ENCODE data around the gene OBSCN.
A peak's percentile ranks its signal among the peaks of the same experiment; 100 is the strongest.

Gene OBSCN

GRCh38 chr1:228190778-228191177 lies 17.1 kb upstream of the OBSCN start:
- no peak for DNase-seq

- DNase-seq: no peak
These were observed 13.4 kb upstream of the OBSCN start for GRCh38 chr1:228194436-228194835.

GRCh38 chr1:228194921-228195812 lies 12.7 kb upstream of the OBSCN start:
- no peak for DNase-seq

GRCh38 chr1:228197555-228198147 lies 10.2 kb upstream of the OBSCN start:
- DNase-seq: no peak

GRCh38 chr1:228198977-228199590 lies 8.8 kb upstream of the OBSCN start:
- no peak for DNase-seq

GRCh38 chr1:228204958-228205357 lies 2.9 kb upstream of the OBSCN start:
- no peak for DNase-seq

GRCh38 chr1:228205526-228206436 lies 2.1 kb upstream of the OBSCN start:
- no peak for DNase-seq

GRCh38 chr1:228206582-228207351 lies 1.1 kb upstream of the OBSCN start:
- DNase-seq: no peak

- DNase-seq: no peak
These were observed 448 bp upstream of the OBSCN start for GRCh38 chr1:228207381-228207810.

GRCh38 chr1:228208831-228209551 lies 1.1 kb downstream of the OBSCN start:
- DNase-seq: no peak

- DNase-seq: no peak
These were observed 1.8 kb downstream of the OBSCN start for GRCh38 chr1:228209657-228210056.

- DNase-seq: no peak
These were observed 2.3 kb downstream of the OBSCN start for GRCh38 chr1:228210076-228210651.

- DNase-seq: no peak
These were observed 3.1 kb downstream of the OBSCN start for GRCh38 chr1:228210712-228211530.

GRCh38 chr1:228211531-228212414 lies 3.9 kb downstream of the OBSCN start:
- DNase-seq: no peak

GRCh38 chr1:228212415-228212965 lies 4.6 kb downstream of the OBSCN start:
- no peak for DNase-seq

- DNase-seq: peak; percentile 53 to 93 (median 80)
These were observed 5.4 kb downstream of the OBSCN start for GRCh38 chr1:228212966-228213844.
